Esophagus mucosa (tissue), 1 donor: ENCODE data around the gene C10orf143. TPM values are rescaled to one million over a fixed set of nuclear protein-coding genes. Genes with fewer than 3 reads are reported as not detected.

Source experiments
- ATAC-seq: fragments of 200-7000 bp; cut with Tn5 transposase; one replicate; pipeline ENCODE4 v1.9.1; 2020
- total RNA-seq: library from RNA; stranded (reverse); gene quantifications from one replicate; pipeline ENCODE4 v1.2.4, GENCODE V29; 2023
- donor health status: DM: yes; HTN: yes; CAD: no.

C10orf143 gene
- total RNA-seq, 1 donor from 2014 or later = 3.3 TPM

- no peak for ATAC-seq
Measured at GRCh38 chr10:130014263-130015074, 96.2 kb downstream of the C10orf143 start.

Other genes with a start within 250 kb of the C10orf143 start
- 0.44 TPM for gene EBF3, start 146.6 kb downstream of the C10orf143 start, total RNA-seq
- 109 TPM for gene GLRX3, start 25.6 kb upstream of the C10orf143 start, total RNA-seq